Left lung (tissue), 10 donors: ENCODE data around the gene ADCY10. TPM values are rescaled to one million over a fixed set of nuclear protein-coding genes. Genes with fewer than 3 reads are reported as not detected.
A peak's percentile ranks its signal among the peaks of the same experiment; 100 is the strongest.

ENCODE experiments used
- ATAC-seq: fragments of 200-7000 bp; cut with Tn5 transposase; one replicate; pipeline ENCODE4 v1.9.1; 2020; ENCODE audit warnings: moderate library complexity
- DNase-seq, 4 donors: peaks; one replicate each; pipeline ENCODE4 v3.0.0-alpha.2; 2013 to 2020
- H3K27ac ChIP-seq, 2 donors: fragments of 200-600 bp; sonication (generic) in 1 of 2; one replicate each; pipeline versions ENCODE4 v1.5.0 to v1.8.0; 2020 to 2021
- H3K27me3 ChIP-seq, 2 donors: fragments of 200-600 bp; sonication (generic) in 1 of 2; one replicate each; pipeline versions ENCODE4 v1.5.0 to v1.8.0; 2020 to 2021
- H3K36me3 ChIP-seq, 2 donors: fragments of 200-600 bp; sonication (generic) in 1 of 2; one replicate each; pipeline versions ENCODE4 v1.5.0 to v1.8.0; 2020 to 2021
- H3K4me1 ChIP-seq, 2 donors: fragments of 200-600 bp; one replicate each; pipeline ENCODE4 v1.8.0; 2021
- H3K4me3 ChIP-seq, 2 donors: fragments of 200-600 bp; sonication (generic) in 1 of 2; one replicate each; pipeline versions ENCODE4 v1.5.0 to v1.8.0; 2020 to 2021; ENCODE audit warnings: mild to moderate bottlenecking in 1 of 2
- H3K9me3 ChIP-seq, 2 donors: fragments of 200-600 bp; sonication (generic) in 1 of 2; one replicate each; pipeline versions ENCODE4 v1.5.0 to v1.8.0; 2020 to 2021
- intact Hi-C, 2 donors: fragments of 100-400 bp; cut with DNase I; formaldehyde crosslinking; loops; one replicate each; pipeline versions ENCODE4 v1.11.2 to v1.14.2; 2022
- polyA plus RNA-seq, 6 donors: library from polyadenylated mRNA; unstranded; fragments of 120-200 nt; gene quantifications; one replicate each; pipeline ENCODE4 v1.2.1, GENCODE V29; 2013; ENCODE audit not compliant: insufficient read length in 6 of 6
- total RNA-seq, 2 donors: library from RNA; stranded (reverse); fragmentation: NEBNext Ultra II Directional; extraction: Animal tissue kit (Norgen Biotek cat#: 25700); gene quantifications; one replicate each; pipeline ENCODE4 v1.2.1, GENCODE V29; 2021
- TF ChIP-seq, protein P1 (sequence below), 2 donors: fragments of 200-600 bp; sonication (generic) in 1 of 2; IDR thresholded peaks; one replicate each; pipeline versions ENCODE4 v1.5.0 to v1.8.0; 2021; ENCODE audit warnings: antibody characterized with exemption in 2 of 2
- donor health status: DM: no; HTN: yes; CAD: no.
- donor health status: DM: no; HTN: no; CAD: no.

The ADCY10 gene
- total and polyA plus RNA-seq, 8 donors: 0.11 to 0.37 (median 0.21) TPM; not detected in 1

DNA sequence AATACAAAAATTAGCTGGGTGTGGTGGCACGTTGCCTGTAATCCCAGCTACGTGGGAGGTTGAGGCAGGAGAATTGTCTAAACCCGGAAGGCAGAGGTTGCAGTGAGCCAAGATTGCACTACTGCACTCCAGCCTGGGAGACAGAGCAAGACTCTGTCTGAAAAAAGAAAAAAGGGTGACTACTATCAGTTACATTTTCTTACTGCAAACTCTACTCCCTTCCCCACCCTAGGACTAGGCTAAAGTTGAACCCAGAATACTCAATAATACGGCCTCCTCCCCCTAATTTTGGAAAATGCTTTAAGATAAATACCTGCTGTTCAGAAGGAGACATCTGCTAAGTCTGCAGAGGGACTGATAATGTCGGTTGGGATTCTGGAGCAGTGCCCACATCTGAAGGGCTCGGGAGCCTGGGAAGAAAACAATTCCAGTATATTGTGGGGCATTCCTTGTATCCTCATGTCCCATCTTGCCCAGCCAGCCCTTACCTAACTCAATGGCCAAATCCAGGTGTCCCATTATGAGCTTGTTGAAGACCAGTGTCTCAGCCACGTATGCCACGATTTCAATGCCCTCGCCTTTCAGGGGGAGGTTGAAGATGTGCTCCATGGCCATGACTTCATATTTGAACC lies 89.7 kb downstream of the ADCY10 start:
- Histone ChIP-seq H3K4me1 (peaks cover 5 to 12% of the 10 kb centered on the region in 2 donors), H3K9me3 (no peaks in the 10 kb centered on the region), H3K27ac (no peak overlapping the region), H3K36me3 (no peaks in the 10 kb centered on the region), H3K27me3 (no peaks in the 10 kb centered on the region), H3K4me3 (no peak overlapping the region)
- DNase-seq (no peak), ATAC-seq (no peak)
- intact Hi-C loops: no loop called here
- TF ChIP-seq, protein P1, sequence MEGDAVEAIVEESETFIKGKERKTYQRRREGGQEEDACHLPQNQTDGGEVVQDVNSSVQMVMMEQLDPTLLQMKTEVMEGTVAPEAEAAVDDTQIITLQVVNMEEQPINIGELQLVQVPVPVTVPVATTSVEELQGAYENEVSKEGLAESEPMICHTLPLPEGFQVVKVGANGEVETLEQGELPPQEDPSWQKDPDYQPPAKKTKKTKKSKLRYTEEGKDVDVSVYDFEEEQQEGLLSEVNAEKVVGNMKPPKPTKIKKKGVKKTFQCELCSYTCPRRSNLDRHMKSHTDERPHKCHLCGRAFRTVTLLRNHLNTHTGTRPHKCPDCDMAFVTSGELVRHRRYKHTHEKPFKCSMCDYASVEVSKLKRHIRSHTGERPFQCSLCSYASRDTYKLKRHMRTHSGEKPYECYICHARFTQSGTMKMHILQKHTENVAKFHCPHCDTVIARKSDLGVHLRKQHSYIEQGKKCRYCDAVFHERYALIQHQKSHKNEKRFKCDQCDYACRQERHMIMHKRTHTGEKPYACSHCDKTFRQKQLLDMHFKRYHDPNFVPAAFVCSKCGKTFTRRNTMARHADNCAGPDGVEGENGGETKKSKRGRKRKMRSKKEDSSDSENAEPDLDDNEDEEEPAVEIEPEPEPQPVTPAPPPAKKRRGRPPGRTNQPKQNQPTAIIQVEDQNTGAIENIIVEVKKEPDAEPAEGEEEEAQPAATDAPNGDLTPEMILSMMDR (IDR thresholded peaks at IDR 0.05): no peak

DNA sequence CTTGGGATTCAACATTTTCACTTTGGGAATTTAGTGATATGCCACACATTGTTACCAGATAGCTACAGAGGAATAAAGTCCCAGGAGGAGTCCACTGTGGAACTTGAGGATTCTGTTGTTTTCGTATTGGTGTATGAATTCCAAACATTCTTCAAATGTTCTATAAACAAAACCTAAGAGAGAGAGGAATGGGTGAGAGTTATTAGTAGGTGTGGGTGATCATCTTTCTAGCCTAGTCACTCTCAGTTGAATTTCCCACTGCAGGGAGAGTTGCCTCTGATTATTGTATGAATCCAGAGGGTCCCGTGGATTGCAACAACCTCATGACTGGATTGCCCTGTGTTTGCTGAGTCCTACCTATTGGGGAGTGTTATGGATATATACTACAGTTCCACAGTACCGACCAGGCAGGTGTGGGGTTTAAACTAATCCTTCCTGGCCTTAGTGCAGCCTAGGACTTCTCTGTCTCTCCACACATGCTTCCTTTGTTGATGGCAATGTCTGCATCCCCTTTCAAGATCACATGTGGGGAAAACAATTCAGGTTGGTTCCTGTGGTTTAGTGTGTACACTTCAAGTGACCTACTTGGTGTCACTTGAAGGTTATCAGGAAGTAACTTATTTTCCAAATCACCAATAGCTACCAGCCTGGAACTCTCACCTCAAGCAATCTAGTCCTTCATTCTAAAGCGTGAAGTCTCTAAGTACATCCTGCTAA lies 91.8 kb downstream of the ADCY10 start:
- no peak for DNase-seq
- TF ChIP-seq, protein P1 (IDR thresholded peaks at IDR 0.05): no peak
- Histone ChIP-seq H3K4me1 (peaks cover 5 to 12% of the 10 kb centered on the region in 2 donors), H3K27me3 (no peaks in the 10 kb centered on the region), H3K27ac (no peak overlapping the region), H3K4me3 (no peak overlapping the region), H3K36me3 (no peaks in the 10 kb centered on the region), H3K9me3 (no peaks in the 10 kb centered on the region)
- intact Hi-C loops: no loop called here
- ATAC-seq: peak; percentile 32

DNA sequence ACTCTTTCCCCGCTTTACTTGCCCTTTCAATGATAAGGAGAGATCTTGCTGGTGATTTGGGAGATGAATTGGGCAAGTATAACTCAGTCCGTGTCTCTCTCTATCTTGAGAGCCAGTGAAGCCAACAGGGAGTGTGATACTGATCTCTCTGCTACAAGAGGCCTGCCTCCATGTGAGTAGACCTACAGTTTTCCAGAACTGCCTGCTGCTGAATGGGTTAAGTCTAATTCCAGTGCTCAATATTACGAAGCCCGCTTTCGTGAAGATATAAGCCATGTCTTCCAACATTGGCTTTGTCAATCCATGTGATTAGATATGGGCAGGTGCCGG lies 92.6 kb downstream of the ADCY10 start:
- TF ChIP-seq, protein P1 (IDR thresholded peaks at IDR 0.05): no peak
- H3K36me3 ChIP-seq: no peaks in the 10 kb centered on the region
- intact Hi-C loops: no loop called here
- ATAC-seq (no peak), DNase-seq (no peak)
- H3K27me3 ChIP-seq: no peaks in the 10 kb centered on the region
- H3K27ac ChIP-seq: no peak overlapping the region
- no peaks in the 10 kb centered on the region for H3K9me3 ChIP-seq
- H3K4me3 ChIP-seq: no peak overlapping the region
- peaks cover 5 to 12% of the 10 kb centered on the region in 2 donors for H3K4me1 ChIP-seq

DNA sequence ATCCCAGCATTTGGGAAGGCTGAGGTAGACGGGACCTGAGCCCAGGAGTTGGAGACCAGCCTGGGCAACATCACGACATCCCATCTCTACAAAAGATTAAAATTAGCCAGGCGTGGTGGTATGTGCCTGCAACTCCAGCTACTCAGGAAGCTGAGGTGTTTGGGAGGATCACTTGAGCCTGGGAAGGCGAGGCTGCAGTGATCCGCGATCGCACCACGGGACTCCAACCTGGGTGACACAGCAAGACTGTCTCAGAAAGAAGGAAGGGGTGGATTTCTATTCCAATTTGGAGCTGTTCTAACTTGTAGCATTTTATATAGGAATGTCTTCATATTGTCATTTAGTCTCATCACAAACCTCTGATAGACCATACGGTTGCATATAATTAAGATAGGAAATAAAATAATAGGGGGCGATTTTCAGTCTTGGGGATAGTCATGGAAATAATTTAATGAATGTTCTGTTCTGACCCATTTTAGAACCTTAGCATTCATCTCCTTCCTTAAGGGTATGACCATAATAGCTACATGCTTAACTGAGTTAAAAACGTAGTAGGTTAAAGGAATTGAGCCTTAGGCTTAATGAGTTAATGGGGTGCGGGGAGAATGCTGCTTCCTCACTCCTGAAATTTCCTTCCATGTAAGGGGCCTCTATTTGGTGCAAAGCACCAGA lies 93.1 kb downstream of the ADCY10 start:
- no peak for ATAC-seq

More for the DNA sequence above, 93.1 kb downstream of the ADCY10 start:
- peaks cover 5 to 12% of the 10 kb centered on the region in 2 donors for H3K4me1 ChIP-seq
- peak overlapping the region in 1 of 2 donors; percentile 54 for H3K27ac ChIP-seq
- no peak for DNase-seq
- TF ChIP-seq, protein P1 (IDR thresholded peaks at IDR 0.05): no peak
- H3K36me3 ChIP-seq: no peaks in the 10 kb centered on the region
- no peaks in the 10 kb centered on the region for H3K27me3 ChIP-seq
- intact Hi-C loops: no loop called here
- no peak overlapping the region for H3K4me3 ChIP-seq
- peaks cover 0 to 2% of the 10 kb centered on the region in 2 donors for H3K9me3 ChIP-seq
